A673 (cell line): ENCODE results near the gene METTL16. TPM values are rescaled to one million over a fixed set of nuclear protein-coding genes. Genes with fewer than 3 reads are reported as not detected.
A peak's percentile ranks its signal among the peaks of the same experiment; 100 is the strongest.

Source experiments
- BruUV-seq: library from RNA; stranded (reverse); fragments of 400-500 nt; replicated peaks from 2 replicates; lab custom pipeline; 2021; lab: Mats Ljungman, UMichigan
- CTCF ChIA-PET: fragments of 300-600 bp; sonication (Branson Sonifier 250); formaldehyde crosslinking; loops from one replicate; lab custom pipeline; 2022; ENCODE audit warnings: antibody characterized with exemption; lab: Charles Lee
- POLR2A ChIA-PET: fragments of 300-600 bp; sonication (Branson Sonifier 250); formaldehyde crosslinking; loops from one replicate; lab custom pipeline; 2022; ENCODE audit warnings: antibody characterized with exemption; ENCODE audit not compliant: low non-redundant PET; lab: Charles Lee
- DNase-seq: peaks from one replicate; pipeline ENCODE4 v3.0.0-alpha.2; 2015; ENCODE audit warnings: low spot score
- H3K27ac ChIP-seq: fragments of 200-600 bp; sonication (generic); 2 replicates; pipeline ENCODE4 v1.5.1; 2016; ENCODE audit warnings: mixed run types, low read depth, mild to moderate bottlenecking, mixed read lengths, antibody characterized with exemption, low read length; ENCODE audit not compliant: poor library complexity, severe bottlenecking
- H3K27me3 ChIP-seq: fragments of 200-600 bp; sonication (generic); replicated peaks from 2 replicates; pipeline ENCODE4 v1.6.1; 2017; ENCODE audit warnings: mixed run types, low read depth, mild to moderate bottlenecking, mixed read lengths, antibody characterized with exemption, low read length; ENCODE audit not compliant: insufficient read depth, poor library complexity
- H3K36me3 ChIP-seq: fragments of 200-600 bp; sonication (generic); 2 replicates; pipeline ENCODE4 v1.6.1; 2016; ENCODE audit warnings: mixed run types, mild to moderate bottlenecking, mixed read lengths, antibody characterized with exemption, low read length; ENCODE audit not compliant: insufficient read depth, poor library complexity, severe bottlenecking
- H3K4me1 ChIP-seq: fragments of 200-600 bp; sonication (generic); 2 replicates; pipeline ENCODE4 v1.6.1; 2017; ENCODE audit warnings: mixed run types, mild to moderate bottlenecking, mixed read lengths, antibody characterized with exemption, low read length; ENCODE audit not compliant: insufficient read depth, poor library complexity, severe bottlenecking
- H3K4me3 ChIP-seq: fragments of 200-600 bp; sonication (generic); 2 replicates; pipeline ENCODE4 v1.5.1; 2016; ENCODE audit warnings: low read depth, mixed run types, mild to moderate bottlenecking, mixed read lengths, low read length; ENCODE audit not compliant: poor library complexity, severe bottlenecking
- H3K9me3 ChIP-seq: fragments of 200-600 bp; sonication (generic); 2 replicates; pipeline ENCODE4 v1.6.1; 2016; ENCODE audit warnings: mixed run types, low read depth, mild to moderate bottlenecking, mixed read lengths, antibody characterized with exemption, low read length; ENCODE audit not compliant: poor library complexity, severe bottlenecking
- EZH2 ChIP-seq: fragments of 200-600 bp; sonication (generic); IDR thresholded peaks from 2 replicates; pipeline ENCODE4 v1.6.1; 2017; ENCODE audit warnings: borderline replicate concordance, low read depth, mild to moderate bottlenecking, mixed read lengths, antibody characterized with exemption, low read length; ENCODE audit not compliant: poor library complexity, severe bottlenecking
- intact Hi-C: fragments of 100-400 bp; cut with micrococcal nuclease; formaldehyde crosslinking; loops from one replicate; pipeline ENCODE4 v1.10.0; 2022; ENCODE audit not compliant: unreplicated experiment
- total RNA-seq: library from RNA; stranded (reverse); gene quantifications from 2 replicates; pipeline ENCODE4 v1.2.3, GENCODE V29; 2021
- TF ChIP-seq, protein P1 (sequence below): fragments of 300-800, 200-600 bp; sonication (generic); conservative IDR thresholded peaks from 2 replicates; pipeline ENCODE4 v1.5.1; 2017; ENCODE audit warnings: low read depth, mild to moderate bottlenecking, antibody characterized with exemption, low read length, moderate library complexity, mixed read lengths

METTL16 gene
- total RNA-seq, 1 experiment from 2014 or later: 50.8 TPM

DNA sequence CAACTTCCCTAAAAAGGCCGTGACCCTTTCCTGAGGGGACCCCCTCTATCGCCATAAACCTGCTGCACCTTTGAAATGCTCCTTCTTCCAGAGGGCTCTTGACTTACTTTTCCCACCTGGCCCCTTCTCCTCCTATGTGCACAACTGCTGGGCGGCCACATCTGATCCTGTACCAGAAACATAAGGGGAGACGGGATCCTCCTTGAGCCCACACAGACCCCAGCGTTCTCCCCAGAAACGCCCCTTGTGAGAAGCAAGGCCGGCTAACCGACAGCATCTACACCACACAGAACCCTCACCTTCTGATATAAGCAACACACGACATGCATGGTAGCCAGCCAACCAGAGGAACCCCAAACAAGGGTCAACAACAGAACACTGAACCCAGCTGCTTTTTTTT lies 96.6 kb downstream of the METTL16 start:
- ChIA-PET CTCF (interaction anchor here (0.5 to 2.7 kb wide), 3 partner anchors 33 to 261 kb away, joined by 3 to 79 read pairs (median 4); no protein-coding TSS in a partner anchor), POLR2A (no interaction called here)
- BruUV-seq: no TSS peak
- H3K4me3 ChIP-seq: no peak overlapping the region
- no peaks in the 10 kb centered on the region for H3K9me3 ChIP-seq
- H3K4me1 ChIP-seq: peaks cover 2% of the 10 kb centered on the region
- DNase-seq: no peak
- H3K27ac ChIP-seq: no peak overlapping the region
- peaks cover 22% of the 10 kb centered on the region for H3K36me3 ChIP-seq
- intact Hi-C loops: no loop called here
- no peaks in the 10 kb centered on the region for H3K27me3 ChIP-seq
- TF ChIP-seq EZH2: no peak
- TF ChIP-seq, protein P1, sequence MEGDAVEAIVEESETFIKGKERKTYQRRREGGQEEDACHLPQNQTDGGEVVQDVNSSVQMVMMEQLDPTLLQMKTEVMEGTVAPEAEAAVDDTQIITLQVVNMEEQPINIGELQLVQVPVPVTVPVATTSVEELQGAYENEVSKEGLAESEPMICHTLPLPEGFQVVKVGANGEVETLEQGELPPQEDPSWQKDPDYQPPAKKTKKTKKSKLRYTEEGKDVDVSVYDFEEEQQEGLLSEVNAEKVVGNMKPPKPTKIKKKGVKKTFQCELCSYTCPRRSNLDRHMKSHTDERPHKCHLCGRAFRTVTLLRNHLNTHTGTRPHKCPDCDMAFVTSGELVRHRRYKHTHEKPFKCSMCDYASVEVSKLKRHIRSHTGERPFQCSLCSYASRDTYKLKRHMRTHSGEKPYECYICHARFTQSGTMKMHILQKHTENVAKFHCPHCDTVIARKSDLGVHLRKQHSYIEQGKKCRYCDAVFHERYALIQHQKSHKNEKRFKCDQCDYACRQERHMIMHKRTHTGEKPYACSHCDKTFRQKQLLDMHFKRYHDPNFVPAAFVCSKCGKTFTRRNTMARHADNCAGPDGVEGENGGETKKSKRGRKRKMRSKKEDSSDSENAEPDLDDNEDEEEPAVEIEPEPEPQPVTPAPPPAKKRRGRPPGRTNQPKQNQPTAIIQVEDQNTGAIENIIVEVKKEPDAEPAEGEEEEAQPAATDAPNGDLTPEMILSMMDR: no peak

DNA sequence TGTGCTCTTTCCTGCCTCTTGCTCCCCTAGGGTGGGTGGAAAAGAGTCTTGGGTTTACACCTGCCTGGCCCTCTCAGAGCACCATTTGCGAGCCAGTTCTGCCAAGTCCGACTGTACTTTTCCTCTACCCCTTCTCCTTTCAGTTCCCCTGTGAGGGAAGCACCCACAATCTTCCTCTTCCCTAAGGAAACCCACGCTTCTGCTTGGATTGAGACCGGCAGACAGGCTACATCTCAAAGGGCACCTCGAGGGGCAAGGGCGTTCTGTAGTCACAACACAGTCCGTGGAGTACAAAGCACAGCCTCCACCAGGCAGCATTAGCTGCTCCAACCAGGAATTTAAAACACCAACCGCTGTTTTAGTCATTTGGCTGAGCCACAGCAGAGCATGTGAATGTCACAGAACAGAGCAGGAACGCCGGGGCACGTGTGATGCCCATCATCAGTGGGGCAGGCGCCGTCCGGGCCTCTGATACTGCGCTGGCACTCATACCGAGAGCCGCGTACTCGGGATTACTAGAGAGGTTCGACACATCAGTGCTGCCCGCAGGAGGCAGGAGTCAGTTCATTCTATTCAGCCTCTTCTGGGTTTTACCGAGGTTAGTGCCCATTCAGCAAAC lies 97.1 kb downstream of the METTL16 start:
- Histone ChIP-seq H3K9me3 (no peaks in the 10 kb centered on the region), H3K4me3 (no peak overlapping the region), H3K27ac (no peak overlapping the region), H3K36me3 (peaks cover 17% of the 10 kb centered on the region), H3K4me1 (no peaks in the 10 kb centered on the region), H3K27me3 (no peaks in the 10 kb centered on the region)
- DNase-seq: no peak
- intact Hi-C loops: no loop called here
- ChIA-PET CTCF (interaction anchor here (0.5 kb wide), 1 partner anchor 261 kb away, joined by 3 read pairs; no protein-coding TSS in a partner anchor), POLR2A (no interaction called here)
- BruUV-seq: no TSS peak
- TF ChIP-seq EZH2: no peak
- TF ChIP-seq, protein P1: no peak

DNA sequence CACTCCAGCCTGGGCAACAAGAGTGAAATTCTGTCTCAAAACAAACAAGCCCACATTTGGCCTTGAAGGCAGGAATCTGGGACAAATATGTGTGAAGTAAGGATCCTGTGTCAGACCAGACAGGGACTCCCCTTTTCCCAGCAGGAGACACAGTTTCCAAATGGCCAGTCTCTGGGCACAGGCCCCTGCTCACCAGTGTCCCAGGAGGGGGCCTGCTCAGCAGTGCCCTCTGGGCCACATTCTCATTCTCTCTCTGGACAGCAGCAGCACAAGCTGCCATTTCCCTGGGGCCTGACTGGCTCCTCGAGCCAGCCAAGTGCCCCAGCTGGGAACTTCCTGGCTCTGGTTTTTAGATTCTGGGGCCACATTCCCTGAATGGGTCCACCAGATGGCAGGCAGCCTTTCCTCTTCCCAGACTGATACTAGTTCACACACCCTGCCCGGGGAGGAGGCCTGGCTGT lies 99.1 kb downstream of the METTL16 start:
- H3K4me3 ChIP-seq: no peak overlapping the region
- ChIA-PET POLR2A (no interaction called here), CTCF (no interaction called here)
- intact Hi-C loops: no loop called here
- no TSS peak for BruUV-seq
- H3K4me1 ChIP-seq: no peaks in the 10 kb centered on the region
- no peaks in the 10 kb centered on the region for H3K27me3 ChIP-seq
- no peaks in the 10 kb centered on the region for H3K9me3 ChIP-seq
- DNase-seq: peak; percentile 78
- no peak for TF ChIP-seq EZH2
- TF ChIP-seq, protein P1: 0 out of 2 replicates have a peak, but pooled peaks have one; percentile 34
- peaks cover 14% of the 10 kb centered on the region for H3K36me3 ChIP-seq
- H3K27ac ChIP-seq: peak overlapping the region; percentile 1
